GM19023 (cell line): ENCODE results near the gene FOXA3.
"Not testable (repeated sequence)": the region's sequence is repeated elsewhere in the genome, so short reads cannot be mapped to it uniquely, and the experiment has no call there.

ENCODE experiments used
- ATAC-seq: cut with Tn5 transposase; IDR thresholded peaks from one replicate; pipeline ENCODE4 v1.9.1; 2021; ENCODE audit warnings: mild to moderate bottlenecking, moderate library complexity; ENCODE audit not compliant: unreplicated experiment

FOXA3 gene

DNA sequence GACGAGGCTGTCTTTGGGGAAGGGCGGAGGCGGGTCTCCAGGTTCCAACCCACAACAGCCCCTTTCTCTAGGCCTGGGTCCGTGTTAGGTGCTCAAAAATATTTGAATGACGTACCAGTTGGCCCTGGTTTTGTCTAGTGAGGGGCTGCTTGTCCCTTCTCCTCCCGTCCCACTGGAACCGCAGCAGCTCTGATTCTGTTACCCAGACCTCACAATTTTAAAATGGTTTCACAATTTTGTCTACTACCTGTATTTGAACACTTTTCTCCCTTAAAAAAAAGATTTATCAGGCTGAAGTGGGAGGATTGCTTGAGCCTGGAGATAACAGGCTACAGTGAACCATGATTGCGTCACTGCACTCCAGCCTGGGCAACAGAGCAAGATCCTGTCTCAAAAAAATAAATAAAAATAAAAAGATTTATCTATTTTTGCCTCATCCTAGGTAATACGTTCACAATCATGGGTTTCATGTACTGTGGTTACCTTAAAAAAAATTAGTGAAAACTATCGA lies 23.1 kb downstream of the FOXA3 start:
- no peak for ATAC-seq

DNA sequence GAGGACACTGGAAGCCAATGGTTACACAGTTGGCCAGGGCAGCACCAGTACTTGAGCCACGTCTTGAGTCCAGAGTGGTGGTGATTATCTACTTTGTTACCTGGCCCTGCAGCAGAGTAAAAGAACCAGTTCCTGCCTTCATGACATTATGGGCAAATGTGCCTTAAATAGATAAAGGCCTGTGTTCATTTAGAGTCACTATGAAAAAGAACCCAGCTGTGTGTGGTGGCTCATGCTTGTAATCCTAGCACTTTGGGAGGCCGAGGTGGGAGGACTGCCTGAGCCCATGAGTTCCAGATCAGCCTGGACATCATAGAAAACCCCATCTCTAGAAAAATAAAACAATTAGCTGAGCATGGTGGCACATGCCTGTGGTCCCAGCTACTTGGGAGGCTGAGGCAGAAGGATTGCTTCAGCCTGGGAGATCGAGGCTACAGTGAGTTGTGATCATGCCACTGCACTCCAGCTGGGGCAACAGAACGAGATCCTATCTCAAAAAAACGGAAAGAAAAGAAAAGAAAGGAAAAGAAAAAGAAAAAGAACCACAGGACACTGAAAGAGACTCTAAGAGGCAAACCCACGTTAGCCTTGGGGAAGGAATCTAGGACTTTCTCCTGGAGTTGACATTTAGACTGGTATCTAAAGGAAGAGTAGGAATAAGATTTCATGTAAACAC lies 25.2 kb downstream of the FOXA3 start:
- ATAC-seq, result no peak

DNA sequence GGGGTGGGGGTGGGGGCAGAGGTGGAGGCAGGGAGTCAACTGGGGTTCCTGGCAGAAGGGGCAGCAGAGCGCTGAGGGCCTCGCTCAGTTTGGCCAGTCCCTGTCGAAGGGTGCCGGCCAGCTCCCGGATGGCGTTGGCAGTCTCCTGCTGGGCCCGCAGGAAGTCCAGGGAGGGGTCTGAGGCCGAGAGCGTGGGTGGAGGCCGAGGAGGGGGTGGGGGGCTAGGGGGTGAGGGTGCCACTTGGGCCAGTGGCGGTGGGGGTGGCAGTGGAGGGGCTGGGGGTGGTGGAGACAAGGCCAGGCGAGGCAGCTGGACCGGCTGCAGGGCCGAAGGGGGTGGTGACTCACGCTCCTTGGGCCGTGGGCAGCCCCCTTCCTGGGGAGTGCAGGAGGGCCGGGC lies 26.8 kb downstream of the FOXA3 start:
- no peak for ATAC-seq

DNA sequence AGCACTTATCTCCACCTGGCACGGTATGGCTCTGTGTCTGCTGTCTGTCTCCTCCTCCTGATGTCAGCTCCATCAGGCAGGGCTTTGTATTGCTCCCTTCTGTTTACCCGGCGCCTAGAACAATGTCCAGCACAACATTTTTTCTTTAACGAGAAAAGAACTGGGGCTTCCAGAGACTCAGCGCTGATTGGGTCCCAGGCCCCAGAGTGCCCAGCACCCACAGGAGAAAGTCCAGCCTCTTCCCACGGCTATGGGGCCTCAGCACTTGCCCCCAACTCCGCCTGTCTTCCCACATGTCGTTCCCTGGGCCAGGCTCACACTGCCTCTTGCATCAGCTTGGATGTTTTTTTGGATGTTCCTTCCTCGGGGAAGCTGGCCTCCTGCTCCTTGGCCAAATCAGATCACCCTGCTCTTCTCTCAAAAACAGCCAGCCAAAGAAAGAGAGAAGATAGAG lies 31.4 kb downstream of the FOXA3 start:
- ATAC-seq, result no peak

DNA sequence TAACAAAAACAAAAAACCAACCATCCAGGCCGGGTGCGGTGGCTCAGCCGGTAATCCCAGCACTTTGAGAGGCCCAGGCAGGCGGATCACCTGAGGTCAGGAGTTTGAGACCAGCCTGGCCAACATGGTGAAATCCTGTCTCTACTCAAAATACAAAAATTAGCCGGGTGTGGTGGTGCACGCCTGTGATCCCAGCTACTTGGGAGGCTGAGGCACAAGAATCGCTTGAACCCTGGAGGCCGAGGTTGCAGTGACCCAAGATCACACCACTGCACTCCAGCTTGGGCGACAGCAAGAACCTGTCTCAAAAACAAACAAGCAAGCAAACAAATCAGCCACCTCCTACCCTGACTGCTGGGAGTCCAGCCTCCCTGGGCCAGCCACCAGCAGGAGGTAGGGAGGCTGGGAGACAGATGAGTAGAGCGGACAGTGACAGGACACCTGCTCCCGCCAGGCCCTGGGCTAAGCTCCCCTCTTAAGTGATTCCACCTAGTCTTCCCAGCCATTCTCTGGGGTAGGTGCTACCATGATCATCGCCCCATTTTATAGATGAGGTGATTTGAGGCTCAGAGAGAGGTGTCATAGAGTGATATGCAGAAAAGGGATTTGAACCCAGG lies 32.0 kb downstream of the FOXA3 start:
- ATAC-seq, result not testable (repeated sequence)

DNA sequence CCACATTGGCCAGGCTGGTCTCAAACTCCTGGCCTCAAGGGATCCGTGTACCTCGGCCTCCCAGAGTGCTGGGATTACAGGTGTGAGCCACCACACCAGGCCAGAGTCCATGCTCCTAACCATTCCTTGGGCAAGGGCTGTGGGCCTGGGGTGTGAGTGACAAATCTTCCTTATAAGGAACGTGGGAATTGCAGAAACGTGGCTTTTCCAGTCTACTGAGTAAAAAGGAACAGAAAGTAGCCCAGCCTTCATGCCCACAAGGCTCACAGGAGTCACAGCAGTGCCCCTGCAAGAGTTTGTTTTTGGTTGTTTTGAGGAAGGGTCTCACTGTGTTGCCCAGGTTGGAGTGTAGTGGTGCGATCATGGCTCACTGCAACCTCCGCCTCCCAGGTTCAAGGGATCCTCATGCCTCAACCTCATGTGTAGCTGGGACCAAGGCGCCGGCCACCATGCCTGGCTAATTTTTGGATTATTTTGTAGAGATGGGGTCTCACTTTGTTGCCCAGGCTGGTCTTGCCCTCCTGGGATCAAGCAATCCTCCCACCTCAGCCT lies 33.2 kb downstream of the FOXA3 start:
- no peak for ATAC-seq

DNA sequence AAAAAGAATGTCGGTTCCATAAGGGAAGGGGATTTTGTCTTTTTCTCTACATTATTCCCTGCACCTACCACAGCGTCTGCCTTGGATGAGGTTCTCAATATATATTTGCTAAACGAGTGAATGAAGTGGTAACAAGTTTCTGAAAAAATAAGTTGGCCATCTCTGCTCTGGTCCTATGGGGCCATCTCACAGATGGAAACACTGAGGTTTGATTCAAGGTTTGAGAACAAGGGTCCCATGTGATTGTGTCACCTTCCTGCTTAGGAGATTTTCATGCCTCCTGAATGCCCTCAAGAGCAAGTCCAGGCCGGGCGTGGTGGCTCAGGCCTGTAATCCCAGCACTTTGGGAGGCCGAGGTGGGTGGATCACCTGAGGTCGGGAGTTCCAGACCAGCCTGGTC lies 35.1 kb downstream of the FOXA3 start:
- ATAC-seq, result no peak

DNA sequence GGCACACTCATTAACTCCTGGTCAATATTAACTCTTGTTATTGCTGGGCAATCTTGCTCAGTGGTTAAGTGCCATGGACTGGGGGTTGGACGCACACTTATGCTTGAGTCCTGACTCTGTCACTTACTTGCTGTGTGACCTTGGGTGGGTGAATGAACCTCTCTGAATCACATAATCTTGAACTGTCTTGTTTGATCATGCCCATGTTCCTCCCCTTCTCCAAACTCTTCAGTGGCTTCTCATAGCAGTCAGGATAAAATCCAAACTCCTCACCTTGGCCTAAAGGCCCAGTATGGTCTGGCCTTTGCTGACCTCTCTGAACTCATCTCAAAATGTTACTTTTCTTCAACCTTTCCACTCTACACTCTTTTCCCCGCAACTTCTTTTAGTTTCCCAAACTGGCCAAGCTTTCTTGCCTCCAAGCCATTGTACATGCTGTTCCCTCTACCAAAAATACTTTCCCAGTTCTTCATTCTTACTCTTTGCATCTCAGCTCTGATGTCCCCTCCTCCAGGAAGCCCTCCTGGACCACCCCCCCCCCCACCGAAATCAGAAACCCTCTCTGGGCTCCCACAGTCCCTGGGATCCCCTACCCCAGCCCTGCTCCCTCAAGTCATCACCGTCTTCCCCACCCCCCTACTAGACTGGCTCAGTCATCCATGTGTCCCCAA lies 35.9 kb downstream of the FOXA3 start:
- ATAC-seq, result no peak

DNA sequence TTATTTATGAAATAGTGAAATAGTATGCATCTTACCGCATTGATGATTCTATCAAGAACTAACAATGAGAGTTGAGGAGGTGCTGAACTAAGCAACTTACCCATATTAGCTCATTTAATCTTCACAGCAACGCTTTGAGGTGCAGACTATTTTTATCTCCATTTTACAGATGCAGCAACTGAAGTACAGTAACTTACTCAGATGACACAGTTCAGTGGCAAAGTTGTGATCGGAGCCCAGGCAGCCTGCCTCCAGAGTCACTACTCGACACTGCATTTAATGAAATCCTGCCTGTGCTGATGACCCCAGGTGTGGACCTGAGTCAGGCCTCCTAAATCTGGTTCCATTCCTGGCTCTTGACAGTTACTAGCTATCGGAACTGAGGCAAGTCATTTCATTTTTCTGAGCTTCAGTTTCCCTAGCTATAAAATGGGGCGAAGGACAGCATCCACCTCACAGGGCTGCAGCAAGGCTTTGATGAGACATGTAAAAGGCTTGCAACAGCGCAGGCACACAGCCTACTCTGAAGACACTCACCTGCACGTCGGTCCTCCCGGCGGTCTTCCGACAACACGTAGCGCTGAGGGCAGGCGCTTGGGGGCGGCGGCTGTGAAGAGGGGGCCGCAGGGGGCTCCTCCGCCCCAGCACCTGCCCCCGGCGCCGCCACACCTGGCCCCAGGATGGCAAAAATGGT lies 36.8 kb downstream of the FOXA3 start:
- ATAC-seq, result no peak

DNA sequence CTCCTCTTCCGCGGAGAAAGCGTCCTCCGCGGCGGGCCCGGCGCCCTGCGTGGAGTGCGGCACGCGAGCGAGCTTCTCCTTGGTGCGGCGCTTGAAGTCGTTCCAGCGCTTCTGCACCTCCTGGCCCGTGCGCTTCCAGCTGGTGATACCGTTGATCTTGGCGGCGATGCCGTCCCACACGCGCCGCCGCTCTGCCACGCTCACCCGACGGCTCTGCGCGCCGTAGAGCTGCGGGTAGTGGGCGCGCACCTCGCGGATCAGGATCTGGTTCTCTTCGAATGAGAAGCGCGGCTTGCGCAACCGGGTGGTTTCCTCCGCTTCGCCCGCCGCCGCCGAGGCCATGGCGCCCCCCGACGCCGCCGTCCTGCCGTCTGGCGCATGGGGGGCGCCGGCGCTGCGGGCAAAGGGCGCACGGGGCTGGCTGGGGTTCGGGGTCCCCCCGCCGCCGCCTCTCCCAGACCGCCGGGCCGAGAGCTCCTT lies 37.3 kb downstream of the FOXA3 start:
- no peak for ATAC-seq

DNA sequence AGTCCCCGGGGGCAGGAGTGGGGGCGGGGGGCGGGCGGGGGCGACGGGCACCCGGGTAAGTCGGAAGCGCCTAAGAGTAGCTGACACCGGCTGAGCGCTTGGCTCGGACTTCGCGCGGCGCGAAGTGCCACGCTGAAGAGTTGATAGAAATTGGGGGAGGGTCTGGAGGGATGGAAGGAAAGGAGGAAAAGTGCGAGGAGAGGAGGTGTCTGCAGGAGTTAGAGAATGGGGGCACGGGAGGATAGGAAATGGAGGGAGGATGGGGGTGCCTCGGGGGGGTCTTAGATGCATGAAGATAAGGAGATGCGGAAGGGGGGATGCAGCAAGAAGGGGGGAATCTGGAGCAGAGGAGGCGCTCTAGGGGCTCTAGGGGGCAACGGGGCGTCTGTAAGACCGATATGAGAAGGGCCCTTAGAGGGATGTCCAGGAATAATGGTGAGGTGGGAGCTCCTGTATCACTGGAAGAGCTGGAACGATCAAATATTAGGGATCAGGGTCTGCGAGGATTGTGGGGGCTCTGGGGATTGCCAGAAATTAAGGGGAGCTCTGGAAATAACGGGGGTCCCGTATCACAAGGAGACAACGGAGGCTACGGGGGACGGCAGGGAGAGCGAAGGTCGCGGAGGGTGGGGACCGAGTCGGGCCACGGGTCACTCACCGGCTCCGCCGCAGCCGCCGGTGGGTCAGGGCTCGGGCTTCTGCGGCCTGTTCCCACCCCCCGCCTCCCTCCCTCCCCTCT lies 38.0 kb downstream of the FOXA3 start, which contains the start of gene MYPOP:
MYPOP (minus strand) TSS at position 702 of the 739 bp plus-strand sequence. CDS start 840 bp downstream, outside the sequence.
- ATAC-seq, result no peak

DNA sequence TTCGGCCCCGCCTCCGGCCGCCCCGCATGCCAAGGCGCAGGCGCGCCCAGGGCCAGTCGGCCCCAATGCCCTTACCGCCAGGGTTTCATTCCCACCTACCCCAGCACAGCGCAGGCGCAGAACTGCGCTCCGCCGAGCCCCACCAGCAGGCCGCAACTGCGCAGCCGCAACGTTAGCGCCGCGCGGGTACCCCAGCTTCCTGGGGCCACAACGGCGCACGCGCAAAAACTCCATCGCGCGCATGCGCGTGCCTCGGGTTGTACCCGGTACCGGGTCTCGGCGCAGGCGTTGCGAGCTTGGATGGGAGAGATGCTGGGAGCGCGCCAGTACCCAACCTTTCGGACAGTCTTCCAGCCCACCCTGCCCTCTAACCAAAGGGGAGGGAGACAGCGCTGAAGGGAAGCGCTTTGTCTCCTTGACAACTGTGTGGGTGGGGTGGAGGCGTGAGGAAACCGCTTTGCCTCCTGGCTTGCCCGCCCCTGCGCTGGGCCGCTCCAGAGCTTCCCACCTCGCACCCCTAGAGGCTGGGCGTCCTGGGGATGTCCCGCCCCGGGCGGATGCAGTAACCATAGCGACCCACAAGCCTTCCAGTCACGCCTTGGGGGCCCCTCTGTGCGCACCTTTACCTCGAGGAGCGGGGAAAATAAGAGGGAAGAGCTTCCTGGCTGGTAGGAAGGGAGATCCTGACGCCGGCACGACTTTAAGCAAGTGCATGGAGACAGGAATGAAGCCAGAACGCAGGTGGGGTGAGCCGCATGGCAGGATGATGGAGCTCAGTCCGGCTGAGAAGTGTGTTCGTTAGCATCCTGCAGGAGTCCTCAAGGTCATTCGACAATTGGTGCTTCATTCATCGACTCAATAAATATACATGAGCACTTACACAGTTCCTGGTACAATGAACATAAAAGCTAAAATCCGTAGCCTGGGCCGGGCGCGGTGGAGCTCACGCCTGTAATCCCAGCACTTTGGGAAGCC lies 38.8 kb downstream of the FOXA3 start:
- peak; percentile 83 for ATAC-seq

DNA sequence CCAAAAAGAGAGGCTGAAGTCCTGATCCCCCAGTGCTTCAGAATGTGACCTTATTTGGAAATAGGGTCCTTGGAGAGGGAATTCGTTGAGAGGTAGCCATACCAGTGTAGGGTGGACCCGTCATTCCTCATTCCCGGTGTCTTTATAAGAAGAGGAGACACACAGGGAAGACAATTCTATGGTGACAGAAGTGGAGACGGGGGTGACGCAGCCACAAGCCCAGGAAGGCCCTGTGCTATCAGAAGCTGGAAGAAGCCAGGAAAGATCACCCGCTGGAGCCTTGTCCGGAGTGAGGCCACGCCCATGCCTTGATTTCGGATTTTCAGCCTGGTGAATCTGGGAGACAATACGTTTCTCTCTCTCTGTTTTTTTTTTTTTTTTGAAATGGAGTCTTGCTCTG lies 40.9 kb downstream of the FOXA3 start:
- ATAC-seq, result no peak

DNA sequence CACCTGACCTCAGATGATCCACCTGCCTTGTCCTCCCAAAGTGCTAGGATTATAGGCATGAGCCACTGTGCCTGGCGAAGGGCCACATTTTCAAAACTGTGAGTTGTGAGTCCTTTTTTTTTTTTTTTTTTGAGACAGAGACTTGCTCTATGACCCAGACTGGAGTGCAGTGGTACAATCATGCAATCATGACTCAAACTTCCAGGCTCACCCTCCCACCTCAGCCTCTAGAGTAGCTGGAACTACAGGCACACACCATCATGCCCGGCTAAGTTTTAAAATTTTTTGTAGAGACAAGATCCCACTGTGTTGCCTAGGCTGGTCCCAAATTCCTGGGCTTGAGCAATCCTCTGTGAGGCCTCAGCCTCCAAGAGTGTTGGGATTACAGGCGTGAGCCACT lies 42.1 kb downstream of the FOXA3 start:
- ATAC-seq, result no peak

DNA sequence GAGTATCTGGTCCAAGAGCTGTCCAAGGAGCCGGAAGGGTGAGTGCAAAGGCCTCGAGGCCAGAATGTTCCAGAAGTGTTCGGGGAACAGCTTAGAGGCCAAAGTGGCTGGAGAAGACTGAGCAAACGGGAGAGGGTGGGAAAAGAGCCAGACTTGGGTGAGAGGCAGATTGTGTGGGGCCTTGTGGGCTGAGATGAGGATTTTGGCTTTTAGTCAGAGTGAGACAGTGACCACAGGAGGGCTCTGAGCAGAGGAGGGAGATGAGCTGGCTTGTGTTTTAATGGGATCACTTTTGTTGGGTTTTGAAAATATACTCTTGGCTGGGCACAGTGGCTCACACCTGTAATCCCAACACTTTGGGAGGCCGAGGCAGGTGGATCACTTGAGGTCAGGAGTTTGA lies 44.8 kb downstream of the FOXA3 start:
- ATAC-seq, result no peak

DNA sequence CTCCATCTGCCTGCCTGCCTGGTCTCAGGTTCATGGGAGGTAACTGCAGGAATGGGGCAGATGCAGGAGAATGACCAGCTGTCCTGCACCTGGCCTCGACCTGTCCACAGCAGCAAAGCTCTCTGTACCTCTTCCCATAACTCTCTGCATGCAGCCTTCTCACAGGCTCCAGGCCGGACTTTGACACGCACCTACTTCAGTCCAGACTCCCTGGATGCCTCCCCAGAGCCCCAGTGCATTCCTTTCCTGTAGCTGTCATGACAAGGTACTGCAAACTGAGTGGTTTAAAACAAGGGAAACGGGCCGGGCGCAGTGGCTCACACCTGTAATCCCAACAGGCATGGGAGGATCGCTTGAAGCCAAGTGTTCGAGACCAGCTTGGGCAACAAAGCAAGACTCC lies 47.2 kb downstream of the FOXA3 start:
- ATAC-seq, result no peak

DNA sequence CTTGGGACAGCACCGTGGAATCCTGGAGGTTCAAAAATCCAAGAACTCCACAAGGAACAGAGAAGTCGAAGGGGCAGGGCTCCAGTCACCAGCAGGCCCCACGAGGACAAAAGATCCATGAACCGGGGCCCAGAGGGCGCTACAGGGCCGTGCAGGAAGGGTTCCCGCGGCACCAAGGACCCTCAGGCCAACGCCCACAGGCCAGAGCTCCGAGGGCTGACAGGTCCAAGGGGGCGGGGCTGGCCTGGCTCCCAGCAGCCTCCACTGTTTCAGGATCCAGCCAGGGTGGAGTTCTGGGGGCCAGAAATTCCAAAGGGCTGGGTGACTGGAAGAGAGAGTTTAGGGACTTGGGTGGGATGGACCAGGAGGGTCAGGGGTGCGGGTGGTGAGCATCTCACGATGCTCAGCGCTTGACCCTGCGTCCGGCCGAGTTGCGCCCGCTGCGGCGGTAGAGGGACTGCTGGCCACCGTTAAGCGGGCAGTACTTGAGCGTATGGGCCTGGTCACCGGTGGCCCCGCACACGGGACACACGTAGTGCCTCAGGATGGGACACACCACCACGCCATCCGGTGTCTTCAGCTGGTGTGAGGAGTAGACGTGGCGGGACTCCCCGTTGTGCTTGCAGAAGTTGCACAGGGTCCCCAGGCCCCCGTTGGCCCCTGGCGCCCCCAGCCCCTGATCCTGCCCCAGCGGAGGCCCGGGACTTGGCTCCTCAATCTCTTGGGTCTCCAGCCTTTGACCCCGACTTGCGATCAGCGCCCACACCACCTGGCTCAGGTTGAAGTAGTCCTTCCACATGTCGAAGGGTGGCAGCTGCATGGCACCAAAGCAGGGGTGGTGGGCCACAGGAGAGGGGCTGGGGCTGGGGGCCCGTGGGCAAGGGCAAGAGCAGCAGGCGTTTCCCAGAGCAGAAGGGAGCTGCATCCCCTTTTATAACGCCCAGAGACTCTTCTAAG lies 50.0 kb downstream of the FOXA3 start, which contains the start of gene NANOS2:
NANOS2 (minus strand) TSS at position 905 of the 957 bp plus-strand sequence; CDS start at position 820, 85 bp downstream.
- no peak for ATAC-seq
